Measurements from ENCODE around the gene RAPGEF1. TPM values are rescaled to one million over a fixed set of nuclear protein-coding genes. Genes with fewer than 3 reads are reported as not detected.

Gene RAPGEF1
- total and polyA plus RNA-seq, 9 of the 15 experiments (the other 6 are each of a cell fraction or from before 2014, with no cell fraction given), result 0.06 to 44.1 (median 19.9) TPM

- Histone ChIP-seq H3K79me2 (ENCODE audit: control insufficient read depth, insufficient read depth, low read length) (peaks cover 10% of the 10 kb centered on the region; the same call in 1 of the 3 replicates), H3K9me3 (replicated peaks; ENCODE audit: control insufficient read depth, insufficient read depth, low read depth, low read length) (no peaks in the 10 kb centered on the region), H3K27me3 (ENCODE audit: control insufficient read depth in 2 of 2, insufficient read depth in 2 of 2, low read length in 2 of 2) (no peaks in the 10 kb centered on the region), H3K4me1 (replicated peaks in 1 of 2; ENCODE audit: control insufficient read depth in 2 of 2, insufficient read depth in 2 of 2, low read length in 2 of 2) (peaks cover 10 to 21% of the 10 kb centered on the region in 2 experiments), H3K9me1 (ENCODE audit: control insufficient read depth, insufficient read depth, low read length) (no peaks in the 10 kb centered on the region), H3K36me3 (ENCODE audit: control insufficient read depth, insufficient read depth, low read length) (no peaks in the 10 kb centered on the region), H3K9ac (ENCODE audit: insufficient read depth in 1 of 2, low read depth in 2 of 2, low read length in 2 of 2) (no peak overlapping the region), H2AFZ (ENCODE audit: low read depth, low read length) (no peak overlapping the region), H3K4me2 (ENCODE audit: insufficient read depth, low read length) (no peak overlapping the region), H3K4me3 (no peak overlapping the region), H3K27ac (ENCODE audit: extremely low read depth, low read depth, low read length) (no peak overlapping the region), H4K20me1 (replicated peaks; ENCODE audit: control insufficient read depth, insufficient read depth, low read length) (peaks cover 20% of the 10 kb centered on the region; the same call in 1 of the 2 replicates)
- in situ Hi-C loops (cut with MboI) (no loop called here), intact Hi-C loops (cut with micrococcal nuclease) (no loop called here)
- DNase-seq (ENCODE audit: extremely low read depth in 1 of 4, low spot score in 3 of 4) (no peak), FAIRE-seq (no peak), ATAC-seq (no peak)
- ChIA-PET CTCF (ENCODE audit: low intra/inter-chr PET ratio) (no interaction called here), POLR2A (interaction anchor here (2.1 kb wide), 1 partner anchor 11 kb away, joined by 7 read pairs; no protein-coding TSS in a partner anchor)
- 75% methylated on average over 17 of the region's 29 CpGs for WGBS (ENCODE audit: insufficient coverage, low coverage, missing lambda C conversion rate)
- BruUV-seq (replicated peaks), result no TSS peak
- TF ChIP-seq ETV6 (IDR thresholded peaks at IDR 0.05; ENCODE audit: borderline replicate concordance in 1 of 2, low read depth in 2 of 2, low read length in 1 of 2), result no peak
- TF ChIP-seq ETV6 (CRISPR knock-in tag; IDR thresholded peaks at IDR 0.05; ENCODE audit: borderline replicate concordance), result no peak
- no peak for TF ChIP-seq POLR2A (conservative IDR thresholded peaks at IDR 0.05)
- TF ChIP-seq LCOR (CRISPR knock-in tag; IDR thresholded peaks at IDR 0.05), result no peak
- no peak for TF ChIP-seq PPARD (CRISPR knock-in tag; IDR thresholded peaks at IDR 0.05)
- no peak for TF ChIP-seq CBX3 (IDR thresholded peaks at IDR 0.05; ENCODE audit: borderline replicate concordance in 1 of 2, low read length in 2 of 2)
- no peak for TF ChIP-seq RBM15 (IDR thresholded peaks at IDR 0.05; ENCODE audit: insufficient read depth, low read length)
- no peak for TF ChIP-seq GATAD2A (IDR thresholded peaks at IDR 0.05)
- no peak for TF ChIP-seq KLF1 (tag; IDR thresholded peaks at IDR 0.05)
- TF ChIP-seq, protein P1, sequence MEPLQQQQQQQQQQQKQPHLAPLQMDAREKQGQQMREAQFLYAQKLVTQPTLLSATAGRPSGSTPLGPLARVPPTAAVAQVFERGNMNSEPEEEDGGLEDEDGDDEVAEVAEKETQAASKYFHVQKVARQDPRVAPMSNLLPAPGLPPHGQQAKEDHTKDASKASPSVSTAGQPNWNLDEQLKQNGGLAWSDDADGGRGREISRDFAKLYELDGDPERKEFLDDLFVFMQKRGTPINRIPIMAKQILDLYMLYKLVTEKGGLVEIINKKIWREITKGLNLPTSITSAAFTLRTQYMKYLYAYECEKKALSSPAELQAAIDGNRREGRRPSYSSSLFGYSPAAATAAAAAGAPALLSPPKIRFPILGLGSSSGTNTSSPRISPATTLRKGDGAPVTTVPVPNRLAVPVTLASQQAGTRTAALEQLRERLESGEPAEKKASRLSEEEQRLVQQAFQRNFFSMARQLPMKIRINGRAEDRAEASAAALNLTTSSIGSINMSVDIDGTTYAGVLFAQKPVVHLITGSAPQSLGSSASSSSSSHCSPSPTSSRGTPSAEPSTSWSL (CRISPR knock-in tag; IDR thresholded peaks at IDR 0.05; ENCODE audit: borderline replicate concordance), result no peak
- no peak for TF ChIP-seq CUX1 (CRISPR knock-in tag; IDR thresholded peaks at IDR 0.05)
- TF ChIP-seq SLC30A9 (CRISPR knock-in tag; IDR thresholded peaks at IDR 0.05), result no peak
- TF ChIP-seq DACH1 (IDR thresholded peaks at IDR 0.05; ENCODE audit: partially characterized antibody), result no peak
- TF ChIP-seq HDAC6 (IDR thresholded peaks at IDR 0.05; ENCODE audit: low read depth, low read length), result no peak
These were observed 65.2 kb downstream of the RAPGEF1 start for GRCh38 chr9:131674425-131675421.
